ELF-1 (cell line): Measurements from ENCODE around the gene LDLRAD3.
"Not testable (repeated sequence)": the region's sequence is repeated elsewhere in the genome, so short reads cannot be mapped to it uniquely, and the experiment has no call there.

Experiments used
- DNase-seq: peaks from one replicate; pipeline ENCODE4 v3.0.0-alpha.2; 2016; ENCODE audit warnings: low read depth, low spot score

LDLRAD3 gene, protein sequence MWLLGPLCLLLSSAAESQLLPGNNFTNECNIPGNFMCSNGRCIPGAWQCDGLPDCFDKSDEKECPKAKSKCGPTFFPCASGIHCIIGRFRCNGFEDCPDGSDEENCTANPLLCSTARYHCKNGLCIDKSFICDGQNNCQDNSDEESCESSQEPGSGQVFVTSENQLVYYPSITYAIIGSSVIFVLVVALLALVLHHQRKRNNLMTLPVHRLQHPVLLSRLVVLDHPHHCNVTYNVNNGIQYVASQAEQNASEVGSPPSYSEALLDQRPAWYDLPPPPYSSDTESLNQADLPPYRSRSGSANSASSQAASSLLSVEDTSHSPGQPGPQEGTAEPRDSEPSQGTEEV

GRCh38 chr11:35943713-35944502 lies at the start of gene LDLRAD3:
TSS of gene LDLRAD3 (plus strand) at chr11:35944062. CDS start at chr11:35944099, 37 bp downstream.
- peak; percentile 87 for DNase-seq

- no peak for DNase-seq
Measured at GRCh38 chr11:35897019-35897418, 46.8 kb upstream of the LDLRAD3 start.

- DNase-seq: no peak
Measured at GRCh38 chr11:35902961-35903360, 40.9 kb upstream of the LDLRAD3 start.

DNA sequence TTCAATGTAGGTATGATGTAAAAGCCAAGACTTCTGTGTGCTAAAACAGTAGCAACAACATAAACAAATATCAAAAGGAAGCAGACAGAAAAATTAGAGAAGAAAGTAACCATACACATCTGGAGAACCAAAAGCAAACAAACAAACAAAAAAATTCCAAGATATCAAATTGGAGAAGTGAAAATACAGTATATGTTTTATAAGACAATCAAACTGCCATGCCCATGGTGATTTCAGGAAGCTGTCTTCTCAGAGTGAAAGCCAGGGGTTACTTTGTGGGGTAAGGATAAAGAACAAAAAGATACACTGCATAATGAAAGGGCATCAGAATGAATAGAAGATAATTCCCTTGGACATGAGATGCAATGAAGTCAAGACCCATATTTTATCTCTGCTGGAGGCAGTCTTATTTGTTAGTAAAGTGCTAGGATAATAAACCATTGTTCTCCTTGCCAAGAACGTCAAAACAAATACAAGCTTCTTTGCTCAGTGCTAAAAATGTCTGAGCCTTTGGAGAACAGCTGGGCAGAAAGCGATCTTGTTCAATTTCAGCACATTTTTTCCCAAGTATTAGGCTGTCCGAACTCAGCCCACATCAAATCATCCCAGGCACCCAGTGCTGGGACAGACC lies 38.1 kb upstream of the LDLRAD3 start:
- no peak for DNase-seq

GRCh38 chr11:35906277-35906661 lies 37.6 kb upstream of the LDLRAD3 start:
- no peak for DNase-seq

GRCh38 chr11:35906681-35907080 lies 37.2 kb upstream of the LDLRAD3 start:
- DNase-seq: no peak

GRCh38 chr11:35907648-35908431 lies 36.0 kb upstream of the LDLRAD3 start:
- DNase-seq: no peak

DNA sequence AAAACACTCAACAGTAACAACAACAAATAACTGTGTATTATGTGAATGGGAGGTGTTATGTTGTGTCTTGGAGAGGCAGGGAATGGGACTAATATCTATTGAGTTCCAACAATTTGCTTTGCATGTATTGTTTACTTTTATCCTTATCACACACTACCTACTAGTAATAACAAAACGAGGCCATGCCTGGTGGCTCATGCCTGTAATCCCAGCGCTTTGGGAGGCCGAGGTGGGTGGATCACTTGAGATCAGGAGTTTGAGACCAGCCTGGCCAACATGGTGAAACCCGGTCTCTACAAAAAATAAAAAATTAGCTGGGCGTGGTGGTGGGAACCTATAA lies 35.5 kb upstream of the LDLRAD3 start:
- DNase-seq: not testable (repeated sequence)

DNA sequence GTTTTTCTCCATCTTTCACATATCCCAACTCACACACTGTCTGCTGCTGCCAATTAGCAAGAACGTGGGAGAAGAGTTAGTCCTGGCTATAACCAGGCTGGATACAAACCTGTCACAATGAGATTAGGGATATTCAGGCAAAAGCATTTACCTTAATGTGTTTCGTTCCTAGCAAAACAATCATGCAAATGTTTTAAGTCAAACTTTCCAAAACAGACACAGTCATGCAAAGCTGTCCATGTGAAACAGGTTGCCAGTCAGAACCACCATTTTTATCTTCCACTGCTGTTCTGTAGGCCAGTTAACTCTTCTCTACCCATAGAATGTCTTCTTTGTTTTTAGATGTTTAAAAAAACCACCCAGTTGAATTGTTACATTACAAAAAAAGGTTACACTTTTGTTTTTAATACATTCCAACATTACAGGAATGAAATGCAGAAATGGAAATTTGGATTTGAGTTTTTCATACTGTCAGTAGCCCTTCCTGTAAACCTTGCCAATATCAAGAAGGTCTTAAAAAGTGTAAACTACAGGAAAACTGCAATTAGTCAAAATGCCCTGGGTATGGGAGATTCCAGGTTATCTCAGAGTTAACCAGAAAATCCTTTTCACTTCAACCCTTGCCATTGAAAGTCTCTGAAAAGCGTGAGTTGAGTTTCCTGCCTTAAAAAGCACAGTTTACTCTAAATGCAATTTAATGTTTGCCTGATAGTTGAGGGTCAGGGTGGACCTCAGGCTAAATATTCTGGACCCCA lies 34.2 kb upstream of the LDLRAD3 start:
- DNase-seq: no peak

DNA sequence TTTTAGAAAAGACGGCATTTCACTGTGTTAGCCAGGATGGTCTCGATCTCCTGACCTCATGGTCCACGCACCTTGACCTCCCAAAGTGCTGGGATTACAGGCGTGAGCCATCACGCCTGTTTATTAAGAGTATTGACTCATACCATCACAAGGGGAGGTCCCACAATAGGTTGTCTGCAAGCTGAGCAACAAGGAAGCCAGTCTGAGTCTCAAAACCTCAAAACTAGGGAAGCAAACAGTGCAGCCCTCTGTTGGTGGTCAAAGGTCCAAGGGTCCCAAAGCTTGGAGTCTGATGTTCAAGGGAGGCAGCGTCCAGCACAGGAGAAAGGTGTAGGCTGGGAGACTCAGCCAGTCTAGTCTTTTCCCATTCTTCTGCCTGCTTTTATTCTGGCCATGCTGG lies 32.8 kb upstream of the LDLRAD3 start:
- DNase-seq: no peak

DNA sequence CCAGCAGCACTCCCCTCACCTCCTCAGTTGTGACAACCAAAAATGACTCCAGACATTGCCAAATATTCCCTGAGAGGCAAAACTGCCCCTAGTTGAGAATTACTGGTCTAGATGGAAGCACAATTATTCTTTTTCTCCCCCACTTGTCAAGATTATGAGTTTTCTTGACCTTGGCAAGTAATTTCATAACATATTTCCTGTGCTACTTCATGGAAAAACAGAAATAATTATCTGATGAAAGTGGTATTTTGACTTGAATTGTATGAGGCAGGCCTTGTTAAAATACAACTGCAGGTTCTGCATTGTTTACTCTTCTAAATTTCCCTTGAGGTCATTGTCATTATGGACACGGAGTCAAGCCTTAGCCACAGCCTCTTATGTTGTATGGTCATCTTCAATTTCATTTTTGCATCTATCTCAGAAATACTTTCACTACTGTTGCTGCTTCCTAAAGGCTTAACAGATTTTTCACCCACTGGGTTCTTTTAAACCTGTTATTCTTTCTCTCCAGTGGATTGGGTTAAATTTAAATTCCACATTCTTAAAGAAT lies 32.2 kb upstream of the LDLRAD3 start:
- no peak for DNase-seq

DNA sequence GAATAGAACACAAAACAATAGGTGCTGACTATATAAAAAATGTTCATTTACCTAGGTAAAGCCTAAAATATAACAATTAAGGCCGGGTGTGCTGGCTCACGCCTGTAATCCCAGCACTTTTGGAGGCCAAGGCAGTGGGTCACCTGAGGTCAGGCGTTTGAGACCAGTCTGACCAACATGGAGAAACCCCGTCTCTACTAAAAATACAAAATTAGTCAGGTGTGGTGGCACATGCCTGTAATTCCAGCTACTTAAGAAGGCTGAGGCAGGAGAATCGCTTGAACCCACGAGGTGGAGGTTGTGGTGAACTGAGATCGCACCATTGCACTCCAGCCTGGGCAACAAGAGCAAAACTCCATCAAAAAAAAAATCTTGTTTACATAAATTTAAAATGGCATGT lies 31.4 kb upstream of the LDLRAD3 start:
- DNase-seq: not testable (repeated sequence)

- DNase-seq: no peak
Measured at GRCh38 chr11:35912883-35913624, 30.8 kb upstream of the LDLRAD3 start.

DNA sequence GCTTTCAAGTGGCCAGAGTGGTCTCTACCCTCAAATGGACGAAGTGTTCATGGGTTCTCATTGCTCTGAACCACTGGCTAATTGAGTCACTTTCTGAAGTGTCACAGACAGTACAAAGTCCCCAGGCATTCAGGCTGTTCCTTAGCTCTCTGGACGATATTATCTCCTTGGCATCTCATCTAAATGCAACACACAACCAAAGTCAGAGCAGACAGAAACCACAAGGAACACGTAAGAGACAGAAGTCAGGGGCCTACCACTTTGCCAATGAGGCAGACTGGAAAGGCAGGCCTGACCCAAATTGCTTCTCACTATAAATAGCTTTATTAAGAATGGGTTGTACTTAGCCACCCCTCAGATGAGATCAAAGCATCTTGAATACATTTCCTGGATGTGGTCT lies 29.0 kb upstream of the LDLRAD3 start:
- DNase-seq: no peak

DNA sequence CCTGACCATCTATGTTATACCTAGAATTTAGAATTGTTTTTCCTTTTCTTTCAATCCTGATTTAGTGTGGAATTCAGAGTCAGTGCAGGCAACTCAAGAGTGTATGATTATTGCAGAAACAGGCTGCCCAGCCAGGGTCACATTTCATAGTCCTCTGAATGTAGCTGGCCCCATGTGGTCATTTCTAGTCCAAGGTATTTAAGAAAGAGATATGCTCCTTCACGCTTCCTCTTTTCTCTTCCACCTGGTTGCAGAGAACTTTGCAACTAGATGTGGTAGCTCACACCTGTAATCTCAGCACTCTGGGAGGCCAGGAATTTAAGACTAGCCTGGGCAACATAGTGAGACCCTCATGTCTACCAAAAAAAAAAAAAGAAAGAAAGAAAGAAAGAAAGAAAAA lies 27.6 kb upstream of the LDLRAD3 start:
- DNase-seq: no peak

DNA sequence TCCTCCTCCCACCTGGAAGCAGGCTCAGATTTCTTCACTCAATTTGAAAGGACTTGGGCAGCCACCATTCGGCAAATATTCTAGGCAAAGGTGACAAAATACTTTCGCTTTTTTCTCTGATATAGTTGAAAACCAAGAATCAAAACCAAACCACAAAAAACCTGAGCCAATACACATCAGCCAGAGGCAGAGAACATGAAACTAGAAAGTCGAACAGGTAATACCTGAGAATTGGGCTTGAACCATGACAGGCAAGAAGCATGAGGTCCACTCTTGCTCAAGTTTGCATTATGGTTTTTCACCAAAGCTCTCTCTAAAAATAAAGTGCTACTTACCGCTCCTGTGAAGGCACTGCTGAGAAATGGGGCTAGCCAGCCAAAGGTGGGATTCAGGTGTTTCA lies 26.2 kb upstream of the LDLRAD3 start:
- no peak for DNase-seq

DNA sequence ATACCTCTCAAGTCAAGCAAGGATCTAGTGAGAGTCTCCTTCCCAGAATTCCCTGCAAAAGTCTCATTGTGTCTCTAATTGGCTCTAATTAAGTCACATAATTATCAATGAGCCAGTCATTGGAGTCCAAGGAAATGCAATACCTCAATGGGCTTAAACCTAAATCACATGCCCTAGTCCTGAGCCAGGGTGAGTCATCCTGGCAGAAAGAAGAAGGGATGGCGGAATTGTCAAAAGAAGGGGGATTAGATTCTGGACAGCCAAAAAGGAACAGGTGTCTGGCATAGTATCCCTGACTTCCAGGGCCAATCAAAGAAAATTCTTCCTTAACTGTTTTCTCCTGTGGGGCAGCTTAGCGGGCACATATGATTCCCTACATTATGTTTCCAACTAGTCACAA lies 25.1 kb upstream of the LDLRAD3 start:
- no peak for DNase-seq

- DNase-seq: no peak
Measured at GRCh38 chr11:35919244-35919643, 24.6 kb upstream of the LDLRAD3 start.

DNA sequence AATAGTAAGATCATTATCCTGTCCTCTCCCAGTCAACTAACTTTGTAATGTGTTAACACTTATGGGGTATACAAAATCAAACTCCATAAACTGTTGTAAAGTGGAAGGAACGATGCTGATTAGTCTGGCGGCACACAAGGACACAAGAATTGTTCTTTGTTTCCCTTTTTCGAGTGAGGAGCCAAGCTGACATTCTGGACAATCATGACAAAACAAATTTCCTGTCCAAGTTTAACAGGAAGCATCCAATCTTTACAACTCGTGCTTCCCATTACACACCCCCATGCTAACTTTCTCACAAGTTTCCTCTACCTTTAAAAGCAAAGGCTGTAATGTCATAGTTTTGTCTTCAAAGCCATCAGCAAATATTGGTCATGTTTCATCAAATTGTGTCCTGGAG lies 20.4 kb upstream of the LDLRAD3 start:
- DNase-seq: no peak

DNA sequence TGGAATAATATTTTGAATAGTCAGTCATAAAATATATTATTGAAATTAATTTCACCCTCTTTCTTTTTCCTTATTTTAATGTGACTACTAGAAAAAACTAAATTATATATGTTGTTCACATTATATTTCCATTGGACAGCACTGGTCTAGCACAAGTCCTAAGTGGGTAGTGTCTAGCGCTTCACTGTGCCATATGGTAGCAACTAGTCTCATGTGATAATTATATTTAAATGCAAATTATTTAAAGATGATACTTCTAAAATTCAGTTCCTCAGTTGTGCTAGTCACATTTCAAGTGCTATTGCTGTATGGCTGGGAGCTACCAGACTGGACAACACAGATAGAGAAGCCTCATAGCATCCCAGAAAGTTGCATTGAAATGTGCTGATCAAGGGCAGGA lies 19.1 kb upstream of the LDLRAD3 start:
- DNase-seq: no peak
